ENCODE results near the gene PIEZO2.

Gene PIEZO2

DNA sequence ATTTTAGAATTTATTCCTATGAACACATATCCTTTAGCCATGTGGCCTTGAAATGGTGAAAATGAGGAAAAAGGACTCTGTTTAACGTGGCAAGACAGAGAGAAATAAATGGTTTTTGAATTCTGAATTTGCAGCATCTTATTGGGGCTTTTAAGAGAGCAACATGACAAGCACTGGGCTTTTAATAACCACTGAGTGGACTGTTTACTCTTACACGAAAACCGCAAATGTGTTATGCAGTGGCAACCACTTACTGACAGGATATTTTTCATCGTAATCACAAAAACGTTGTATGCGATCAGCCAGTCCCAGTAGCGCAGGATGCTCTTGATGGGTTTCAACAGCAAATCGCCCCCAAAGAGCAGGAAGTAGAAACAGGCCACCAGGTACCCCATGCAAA is 397.0 kb downstream of the PIEZO2 start:
- DNase-seq (ENCODE audit: low read depth): peak; percentile 7
- TF ChIP-seq, protein P1, sequence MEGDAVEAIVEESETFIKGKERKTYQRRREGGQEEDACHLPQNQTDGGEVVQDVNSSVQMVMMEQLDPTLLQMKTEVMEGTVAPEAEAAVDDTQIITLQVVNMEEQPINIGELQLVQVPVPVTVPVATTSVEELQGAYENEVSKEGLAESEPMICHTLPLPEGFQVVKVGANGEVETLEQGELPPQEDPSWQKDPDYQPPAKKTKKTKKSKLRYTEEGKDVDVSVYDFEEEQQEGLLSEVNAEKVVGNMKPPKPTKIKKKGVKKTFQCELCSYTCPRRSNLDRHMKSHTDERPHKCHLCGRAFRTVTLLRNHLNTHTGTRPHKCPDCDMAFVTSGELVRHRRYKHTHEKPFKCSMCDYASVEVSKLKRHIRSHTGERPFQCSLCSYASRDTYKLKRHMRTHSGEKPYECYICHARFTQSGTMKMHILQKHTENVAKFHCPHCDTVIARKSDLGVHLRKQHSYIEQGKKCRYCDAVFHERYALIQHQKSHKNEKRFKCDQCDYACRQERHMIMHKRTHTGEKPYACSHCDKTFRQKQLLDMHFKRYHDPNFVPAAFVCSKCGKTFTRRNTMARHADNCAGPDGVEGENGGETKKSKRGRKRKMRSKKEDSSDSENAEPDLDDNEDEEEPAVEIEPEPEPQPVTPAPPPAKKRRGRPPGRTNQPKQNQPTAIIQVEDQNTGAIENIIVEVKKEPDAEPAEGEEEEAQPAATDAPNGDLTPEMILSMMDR (conservative IDR thresholded peaks at IDR 0.05; ENCODE audit: low read length): no peak
- no peak overlapping the region for H3K4me3 ChIP-seq (ENCODE audit: low read length)

DNA sequence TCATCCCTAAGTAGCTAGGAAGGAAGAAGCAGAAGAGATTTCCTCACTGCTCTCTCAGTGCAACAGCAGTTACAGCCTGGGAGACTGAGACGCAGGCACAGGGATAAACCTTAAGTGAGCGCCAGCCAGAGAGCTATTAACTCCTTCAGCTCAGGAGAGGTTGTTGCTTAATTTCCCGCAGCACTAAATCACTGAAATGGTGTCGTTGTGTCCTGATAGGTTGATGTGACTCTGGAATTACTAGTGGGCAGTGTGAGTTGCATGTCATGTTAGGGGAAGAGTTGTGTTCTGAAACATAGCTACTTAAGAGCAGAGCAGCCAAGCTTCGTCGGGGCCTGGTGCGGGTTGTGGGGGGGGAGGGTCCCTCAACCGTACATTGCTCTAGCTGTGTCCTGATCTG is 397.7 kb downstream of the PIEZO2 start:
- H3K4me3 ChIP-seq (ENCODE audit: low read length): no peak overlapping the region
- no peak for DNase-seq (ENCODE audit: low read depth)
- TF ChIP-seq, protein P1 (conservative IDR thresholded peaks at IDR 0.05; ENCODE audit: low read length): no peak

DNA sequence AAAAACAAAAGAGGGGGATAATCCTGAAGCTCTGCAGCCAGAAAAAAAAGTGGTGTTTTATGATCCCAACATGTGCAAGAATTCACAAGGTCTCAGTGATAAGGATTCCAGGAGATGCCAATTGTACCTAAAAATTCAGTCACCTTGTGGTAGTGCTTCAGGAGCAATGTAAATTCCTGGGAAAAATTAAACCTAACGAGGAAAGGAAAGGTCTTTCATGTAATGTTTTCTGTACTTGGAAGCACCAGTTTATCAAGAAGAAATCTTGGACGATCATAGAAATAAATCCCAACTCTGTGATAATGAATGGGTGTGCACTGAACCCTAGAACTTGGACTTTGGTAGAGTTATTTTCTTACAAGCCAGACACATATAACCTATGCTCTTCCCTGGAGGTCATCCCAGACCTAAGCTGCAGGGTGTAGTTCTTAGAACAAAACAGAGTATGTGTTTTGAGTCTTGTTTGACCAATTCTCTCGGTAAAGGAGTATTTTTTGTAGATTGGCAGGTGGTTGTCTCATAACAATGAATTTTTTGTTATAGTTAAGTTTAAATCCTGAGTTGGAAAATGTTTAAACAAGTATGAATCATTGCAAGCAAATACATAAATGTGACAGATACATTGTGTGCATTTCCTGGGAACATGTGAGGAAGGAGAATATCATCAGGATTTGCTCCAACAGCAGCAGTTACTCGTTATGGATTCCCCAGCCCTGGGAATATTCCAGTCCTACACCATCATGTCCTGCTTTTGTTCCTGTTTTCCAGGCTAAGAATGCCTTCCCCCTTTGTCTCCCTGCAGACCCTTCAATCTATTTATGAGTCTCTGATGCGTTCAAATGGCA is 399.0 kb downstream of the PIEZO2 start:
- DNase-seq (ENCODE audit: low read depth): no peak
- H3K4me3 ChIP-seq (ENCODE audit: low read length): no peak overlapping the region
- TF ChIP-seq, protein P1 (conservative IDR thresholded peaks at IDR 0.05; ENCODE audit: low read length): no peak

DNA sequence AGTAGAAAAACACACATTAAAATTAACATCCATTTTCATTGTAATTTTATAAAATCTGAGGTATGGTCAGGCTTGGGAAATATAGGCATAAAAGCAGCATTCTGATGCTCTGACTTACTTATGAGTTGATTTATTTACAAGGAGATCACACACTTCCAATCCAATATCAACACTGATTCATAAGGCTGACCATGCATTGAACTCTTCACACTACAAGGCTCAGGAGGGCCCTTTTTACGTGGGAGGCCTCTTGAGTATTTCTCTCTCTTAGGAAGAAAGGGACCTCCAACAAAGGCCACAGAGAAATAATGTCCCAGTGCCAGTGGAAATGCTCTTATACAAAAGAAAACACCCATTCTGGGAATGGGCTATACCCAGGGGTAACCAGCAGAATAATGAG is 400.7 kb downstream of the PIEZO2 start:
- DNase-seq (ENCODE audit: low read depth): no peak
- TF ChIP-seq, protein P1 (conservative IDR thresholded peaks at IDR 0.05; ENCODE audit: low read length): no peak
- H3K4me3 ChIP-seq (ENCODE audit: low read length): no peak overlapping the region

DNA sequence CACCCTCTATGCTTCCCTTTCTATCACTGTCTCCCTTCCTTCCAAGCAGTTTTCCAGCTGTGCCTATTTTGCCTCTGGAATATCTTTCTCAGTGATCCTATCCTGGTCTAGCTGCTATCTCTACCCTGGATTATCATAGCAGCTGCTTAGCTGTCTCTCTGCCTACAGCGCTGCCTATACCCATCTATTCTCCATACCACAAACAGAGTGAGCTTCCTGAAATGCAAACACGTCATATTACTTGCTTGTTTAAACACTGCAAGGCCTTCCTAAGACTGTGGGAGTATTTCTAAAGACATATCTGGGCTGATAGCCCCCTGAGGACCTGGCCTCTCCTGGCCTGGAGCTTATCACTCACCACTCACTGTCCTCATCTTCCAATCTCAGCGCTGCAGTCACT is 403.4 kb downstream of the PIEZO2 start:
- DNase-seq (ENCODE audit: low read depth): no peak
- TF ChIP-seq, protein P1 (conservative IDR thresholded peaks at IDR 0.05; ENCODE audit: low read length): no peak
- no peak overlapping the region for H3K4me3 ChIP-seq (ENCODE audit: low read length)

DNA sequence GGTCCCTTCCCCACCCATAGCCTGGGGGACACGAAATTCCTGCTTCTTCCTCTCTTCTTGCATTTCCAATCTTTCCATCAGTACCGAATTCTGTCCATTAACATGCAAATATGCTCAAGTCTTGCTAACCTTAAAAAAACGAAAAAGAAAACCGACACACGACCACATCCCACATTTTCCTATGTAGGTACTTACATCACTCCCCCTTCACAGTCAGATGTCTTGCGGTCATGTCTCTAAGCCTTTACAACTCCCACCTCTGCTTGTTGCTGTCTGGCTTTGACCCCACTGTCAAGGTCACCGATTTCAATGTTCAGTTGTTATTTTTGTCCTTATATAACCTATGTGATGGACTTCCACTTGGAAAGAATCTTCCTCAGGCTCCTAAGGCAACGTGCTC is 404.1 kb downstream of the PIEZO2 start:
- TF ChIP-seq, protein P1 (conservative IDR thresholded peaks at IDR 0.05; ENCODE audit: low read length): no peak
- DNase-seq (ENCODE audit: low read depth): no peak
- no peak overlapping the region for H3K4me3 ChIP-seq (ENCODE audit: low read length)

DNA sequence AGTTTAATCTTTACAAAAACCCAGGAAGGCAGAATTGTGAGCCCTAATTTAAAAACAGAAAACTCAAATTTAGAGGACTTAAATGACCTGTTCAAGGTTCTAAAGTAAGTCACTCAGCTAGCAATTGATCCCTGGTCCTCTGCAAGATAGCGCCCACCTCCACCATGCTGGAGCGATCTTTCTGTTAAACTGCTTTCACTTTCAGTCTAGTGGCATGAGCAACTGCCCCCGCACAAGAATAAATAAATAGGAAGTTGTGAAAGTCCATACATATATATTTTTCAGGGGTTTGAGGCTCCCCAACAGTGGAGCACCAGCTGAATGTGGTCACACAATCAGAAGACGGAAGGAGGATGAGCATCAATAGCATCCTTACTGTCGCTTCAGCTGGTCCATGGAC is 405.6 kb downstream of the PIEZO2 start:
- no peak for DNase-seq (ENCODE audit: low read depth)
- TF ChIP-seq, protein P1 (conservative IDR thresholded peaks at IDR 0.05; ENCODE audit: low read length): no peak
- H3K4me3 ChIP-seq (ENCODE audit: low read length): no peak overlapping the region

All from AG10803 (cell line).